BJ (cell line): Measurements from ENCODE around the gene SPIB. TPM values are rescaled to one million over a fixed set of nuclear protein-coding genes. Genes with fewer than 3 reads are reported as not detected.

Experiments
- CTCF ChIA-PET: fragments of 350-600 bp; formaldehyde crosslinking; extraction: SDS; loops from one replicate; lab custom pipeline; 2021; ENCODE audit warnings: antibody characterized with exemption, inconsistent platforms; lab: Yijun Ruan, JAX
- POLR2A ChIA-PET: fragments of 300-600 bp; sonication (Branson Sonifier 250); formaldehyde crosslinking; extraction: SDS; loops from one replicate; lab custom pipeline; 2021; ENCODE audit warnings: antibody characterized with exemption; lab: Charles Lee
- DNase-seq: peaks from one replicate; pipeline ENCODE4 v3.0.0-alpha.2; 2011; ENCODE audit warnings: low read depth
- H3K27me3 ChIP-seq: 2 replicates; pipeline ENCODE4 v1.6.0; 2011; ENCODE audit warnings: low read length; ENCODE audit not compliant: control insufficient read depth, insufficient read depth
- H3K36me3 ChIP-seq: 2 replicates; pipeline ENCODE4 v1.5.1; 2011; ENCODE audit warnings: low read length; ENCODE audit not compliant: control insufficient read depth, insufficient read depth
- H3K4me3 ChIP-seq: 2 replicates; pipeline ENCODE4 v1.5.1; 2011; ENCODE audit warnings: low read depth, mild to moderate bottlenecking, control low read depth, low read length
- CTCF ChIP-seq: IDR thresholded peaks from 2 replicates; pipeline ENCODE4 v1.5.1; 2011; ENCODE audit warnings: low read depth, mild to moderate bottlenecking, control low read depth, inconsistent platforms, low read length, moderate library complexity; ENCODE audit not compliant: insufficient read depth
- polyA plus RNA-seq: library from polyadenylated mRNA; depleted of rRNA; stranded (reverse); fragments of >200 nt; gene quantifications from 2 replicates; pipeline ENCODE4 v1.2.3, GENCODE V29; 2011

Gene SPIB
- polyA plus RNA-seq, 1 experiment, result not detected

- POLR2A ChIA-PET, result no interaction called here
- H3K4me3 ChIP-seq, result no peak overlapping the region
- CTCF ChIA-PET, result interaction anchor here (0.9 to 1.7 kb wide), 2 partner anchors 9 to 118 kb away, joined by 4 to 5 read pairs; no protein-coding TSS in a partner anchor
- H3K27me3 ChIP-seq, result no peaks in the 10 kb centered on the region
- H3K36me3 ChIP-seq, result peaks cover 13% of the 10 kb centered on the region
- no peak for DNase-seq
- TF ChIP-seq CTCF, result no peak
These were observed 56.4 kb downstream of the SPIB start for GRCh38 chr19:50475101-50475568.

- ChIA-PET CTCF (interaction anchor here (1.7 kb wide), 1 partner anchor 119 kb away, joined by 4 read pairs; no protein-coding TSS in a partner anchor), POLR2A (no interaction called here)
- no peak for TF ChIP-seq CTCF
- peaks cover 16% of the 10 kb centered on the region for H3K36me3 ChIP-seq
- H3K27me3 ChIP-seq, result no peaks in the 10 kb centered on the region
- H3K4me3 ChIP-seq, result peak overlapping the region; percentile 67
- DNase-seq, result no peak
These were observed 57.0 kb downstream of the SPIB start for GRCh38 chr19:50475736-50476223.

DNA sequence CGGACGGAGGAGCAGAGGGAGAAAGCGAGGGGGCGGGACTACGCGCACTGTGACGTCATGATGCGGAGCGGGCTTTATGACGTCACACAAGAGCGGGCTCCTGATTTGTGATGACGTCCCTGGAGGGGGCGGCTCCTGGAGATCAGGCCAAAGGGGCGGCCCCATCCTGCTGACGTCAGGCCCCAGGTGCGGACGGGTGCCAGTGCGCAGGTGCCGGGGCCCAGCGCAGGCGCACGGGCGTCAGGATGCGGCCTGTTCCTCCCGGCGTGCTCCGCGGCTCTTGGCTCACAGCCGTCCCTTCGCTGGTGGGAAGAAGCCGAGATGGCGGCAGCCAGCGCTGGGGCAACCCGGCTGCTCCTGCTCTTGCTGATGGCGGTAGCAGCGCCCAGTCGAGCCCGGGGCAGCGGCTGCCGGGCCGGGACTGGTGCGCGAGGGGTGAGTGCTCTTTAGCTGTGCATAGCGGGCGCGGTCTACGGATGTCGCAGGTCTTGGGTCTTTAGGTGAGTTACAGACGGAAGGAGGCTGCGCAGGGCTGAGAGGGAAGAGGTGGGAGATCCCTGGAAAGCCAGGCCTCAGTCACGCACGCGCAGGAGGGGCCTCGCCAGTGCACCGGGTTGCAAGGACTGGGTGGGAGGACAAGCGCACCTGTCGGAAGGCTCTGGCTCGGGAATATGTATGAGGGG is 57.6 kb downstream of the SPIB start, which contains the start of the genes EMC10 and GARIN5A:
Gene EMC10, plus strand, starts transcription at position 284 of the 683 bp plus-strand sequence. Its CDS starts 38 bp downstream, at position 322.
Gene GARIN5A, minus strand, starts transcription at position 625 of the 683 bp plus-strand sequence. Its CDS starts 460 bp downstream, at position 165.
- peak within 1 kb of the TSS; percentile 67 for H3K4me3 ChIP-seq
- POLR2A ChIA-PET, result no interaction called here
- no peaks in the 10 kb centered on the region for H3K27me3 ChIP-seq
- no peak for TF ChIP-seq CTCF
- H3K36me3 ChIP-seq, result peaks cover 19% of the 10 kb centered on the region
- CTCF ChIA-PET, result interaction anchor here (1.7 kb wide), 1 partner anchor 119 kb away, joined by 4 read pairs; no protein-coding TSS in a partner anchor
- peak; percentile 39 for DNase-seq

GRCh38 chr19:50476907-50477238 is 58.1 kb downstream of the SPIB start:
- Histone ChIP-seq H3K36me3 (peaks cover 22% of the 10 kb centered on the region), H3K4me3 (peak overlapping the region; percentile 67), H3K27me3 (no peaks in the 10 kb centered on the region)
- TF ChIP-seq CTCF, result no peak
- no peak for DNase-seq
- ChIA-PET POLR2A (no interaction called here), CTCF (no interaction called here)

DNA sequence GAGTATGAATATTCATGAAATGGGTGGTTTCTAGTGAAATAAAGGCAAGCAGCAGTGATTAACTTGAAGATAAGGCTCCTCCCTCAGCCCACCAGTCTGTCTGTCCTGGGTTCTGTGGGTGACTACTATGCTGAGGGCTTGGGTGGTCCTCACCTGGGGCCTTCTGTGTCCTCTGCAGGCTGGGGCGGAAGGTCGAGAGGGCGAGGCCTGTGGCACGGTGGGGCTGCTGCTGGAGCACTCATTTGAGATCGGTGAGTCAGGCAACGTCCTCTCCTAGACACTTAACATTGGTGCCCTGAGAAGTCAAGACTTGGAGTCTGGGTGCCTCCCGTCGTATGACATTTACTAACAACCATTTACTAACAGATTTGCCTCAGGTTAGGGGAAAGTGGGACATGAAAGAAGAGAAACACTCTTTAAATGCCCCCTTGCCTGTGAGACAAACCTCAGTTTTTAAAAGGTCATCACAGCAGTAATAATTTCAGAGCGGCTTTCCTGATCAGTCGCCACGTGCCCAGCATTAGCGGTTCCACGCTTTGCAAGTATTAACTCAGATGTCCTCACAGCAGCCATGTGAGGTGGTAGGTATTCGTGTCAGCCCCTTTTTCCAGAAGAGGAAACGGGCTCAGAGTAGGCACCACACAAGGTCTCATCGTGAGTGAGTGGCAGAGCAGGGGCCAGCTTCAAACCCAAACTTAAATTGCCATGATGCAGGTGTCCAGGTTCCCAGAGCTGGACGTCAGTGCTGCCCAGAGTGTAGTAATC is 59.2 kb downstream of the SPIB start:
- no peak for TF ChIP-seq CTCF
- POLR2A ChIA-PET, result no interaction called here
- CTCF ChIA-PET, result interaction anchor here (1.5 to 2.3 kb wide), 4 partner anchors 12 to 120 kb away, joined by 6 to 9 read pairs (median 7); no protein-coding TSS in a partner anchor

More for the DNA sequence above, 59.2 kb downstream of the SPIB start:
- DNase-seq, result no peak
- no peaks in the 10 kb centered on the region for H3K27me3 ChIP-seq
- no peak overlapping the region for H3K4me3 ChIP-seq
- peaks cover 28% of the 10 kb centered on the region for H3K36me3 ChIP-seq
